K562 (cell line): Measurements from ENCODE around the gene CCDC92. TPM values are rescaled to one million over a fixed set of nuclear protein-coding genes. Genes with fewer than 3 reads are reported as not detected.

ENCODE experiments used
- CCAR2 ChIP-seq: fragments of 200-400 bp; formaldehyde crosslinking; IDR thresholded peaks from 2 replicates; pipeline ENCODE4 v1.6.1; 2017; ENCODE audit warnings: mild to moderate bottlenecking, low read depth, low read length
- CUX1 ChIP-seq: fragments of 200-800 bp; sonication (Bioruptor generic); IDR thresholded peaks from 2 replicates; pipeline ENCODE4 v1.6.1; 2016; ENCODE audit warnings: missing genetic modification characterization, missing compliant biosample characterization
- ETS1 ChIP-seq: conservative IDR thresholded peaks from 2 replicates; pipeline ENCODE4 v1.6.1; 2011; ENCODE audit warnings: low read depth, mild to moderate bottlenecking, low read length; ENCODE audit not compliant: control insufficient read depth
- KDM2B ChIP-seq: fragments of 250-450 bp; sonication (Bioruptor Pico); IDR thresholded peaks from 2 replicates; pipeline ENCODE4 v1.8.0; 2021; ENCODE audit warnings: mild to moderate bottlenecking, moderate library complexity
- NR2C1 ChIP-seq, 2 experiments: fragments of 450-650 bp; IDR thresholded peaks; 2 replicates each; pipeline ENCODE4 v1.6.1; 2017; ENCODE audit warnings: mild to moderate bottlenecking in 2 of 2, antibody characterized with exemption in 1 of 2, inconsistent platforms in 1 of 2, missing compliant biosample characterization in 1 of 2, missing genetic modification characterization in 1 of 2
- PKNOX1 ChIP-seq: fragments of 450-650 bp; IDR thresholded peaks from 2 replicates; pipeline ENCODE4 v1.6.1; 2016
- PTRF ChIP-seq: fragments of 450-650 bp; IDR thresholded peaks from 2 replicates; pipeline ENCODE4 v1.6.1; 2016; ENCODE audit warnings: mild to moderate bottlenecking, missing genetic modification characterization, missing compliant biosample characterization
- SMARCE1 ChIP-seq: fragments of 450-650 bp; IDR thresholded peaks from 2 replicates; pipeline ENCODE4 v1.7.1; 2016; ENCODE audit warnings: mild to moderate bottlenecking
- TEAD4 ChIP-seq, 2 experiments: sonication (generic) in 1 of 2; formaldehyde crosslinking in 1 of 2; IDR thresholded peaks; 2 replicates each; pipeline versions ENCODE4 v1.6.1 to v1.8.0; 2012 to 2022; ENCODE audit warnings: borderline replicate concordance in 1 of 2, inconsistent platforms in 1 of 2, low read length in 1 of 2, mild to moderate bottlenecking in 1 of 2, missing genetic modification reagents in 1 of 2
- ZKSCAN3 ChIP-seq: fragments of 250-450 bp; sonication (Bioruptor Pico); IDR thresholded peaks from 2 replicates; pipeline ENCODE4 v1.4.0; 2020
- polyA plus RNA-seq, 8 experiments: library from polyadenylated mRNA; depleted of rRNA in 4 of 8; stranded (reverse) in 5 of 8; unstranded in 3 of 8; fragments of >200 nt; fragmentation: Nextera tagmentation in 2 of 8; fragmentation: Illumina TruSeq in 1 of 8; extraction: Ambion mirVana in 2 of 8; extraction: Trizol in 1 of 8; gene quantifications; 2 replicates each; pipeline versions ENCODE4 v1.2.1 to v1.2.3, GENCODE V29; 2011 to 2014; ENCODE audit warnings: inconsistent platforms in 1 of 8, missing spikeins in 1 of 8
- total RNA-seq, 7 experiments: library from RNA; depleted of rRNA in 6 of 7; stranded (reverse); fragments of >200 nt in 6 of 7; fragmentation: Illumina TruSeq in 2 of 7; extraction: Trizol in 2 of 7; gene quantifications; 2 replicates each; pipeline versions ENCODE4 v1.2.1 to v1.2.3, GENCODE V29; 2011 to 2021; ENCODE audit warnings: low replicate concordance in 1 of 7

The CCDC92 gene
- total and polyA plus RNA-seq, 9 of the 15 experiments (the other 6 are each of a cell fraction or from before 2014, with no cell fraction given) = 0.27 to 5.9 (median 2.1) TPM

- no peak for TF ChIP-seq CUX1 (CRISPR knock-in tag)
- no peak for TF ChIP-seq NR2C1 (IDR thresholded peaks at IDR 0.05)
- no peak for TF ChIP-seq NR2C1 (tag; IDR thresholded peaks at IDR 0.05)
- TF ChIP-seq CCAR2 = no peak
- TF ChIP-seq SMARCE1 = no peak
- TF ChIP-seq ZKSCAN3 (CRISPR knock-in tag) = no peak
- TF ChIP-seq PTRF (tag) = no peak
- TF ChIP-seq TEAD4 (IDR thresholded peaks at IDR 0.05; ENCODE audit: low read length) = no peak
- TF ChIP-seq TEAD4 (CRISPR knock-in tag; IDR thresholded peaks at IDR 0.05; ENCODE audit: borderline replicate concordance) = no peak
- no peak for TF ChIP-seq KDM2B
- no peak for TF ChIP-seq PKNOX1
- TF ChIP-seq ETS1 = no peak
These were observed 27.1 kb downstream of the CCDC92 start (continued) for GRCh38 chr12:123945287-123946151.
